ENCODE measurements around the gene DPP8.

- TF ChIP-seq CTCF (conservative IDR thresholded peaks at IDR 0.05; ENCODE audit: low read depth, low read length) (no peak), EZH2 (IDR thresholded peaks at IDR 0.05; ENCODE audit: borderline replicate concordance, low read depth, low read length, poor library complexity, severe bottlenecking) (no peak)
Observed at GRCh38 chr15:65512807-65513416, 4.6 kb downstream of the DPP8 start.
